GM12878 (cell line): ENCODE data around the gene GRK5. TPM values are rescaled to one million over a fixed set of nuclear protein-coding genes. Genes with fewer than 3 reads are reported as not detected.

Source experiments
- ATAC-seq: fragments of 200-7000 bp; cut with Tn5 transposase; 3 replicates; pipeline ENCODE4 v1.9.1; 2020; ENCODE audit warnings: mild to moderate bottlenecking, moderate library complexity
- BruUV-seq: library from RNA; stranded (reverse); fragments of 400-500 nt; replicated peaks from 2 replicates; lab custom pipeline; 2021; lab: Mats Ljungman, UMichigan
- CTCF ChIA-PET: fragments of 300-600 bp; sonication (Branson Sonifier 250); formaldehyde crosslinking; extraction: SDS; loops from one replicate; lab custom pipeline; 2021; ENCODE audit warnings: inconsistent platforms; lab: Yijun Ruan, JAX
- POLR2A ChIA-PET: fragments of 350-600 bp; formaldehyde crosslinking; extraction: SDS; loops from one replicate; lab custom pipeline; 2021; ENCODE audit warnings: inconsistent platforms; lab: Charles Lee
- RAD21 ChIA-PET: fragments of 300-600 bp; sonication (Branson Sonifier 250); formaldehyde crosslinking; loops from one replicate; lab custom pipeline; 2023; ENCODE audit warnings: antibody characterized with exemption; ENCODE audit not compliant: unreplicated experiment; lab: Charles Lee
- SMC1A ChIA-PET: fragments of 300-600 bp; sonication (Branson Sonifier 250); formaldehyde crosslinking; loops from one replicate; lab custom pipeline; 2023; ENCODE audit not compliant: unreplicated experiment, uncharacterized antibody; lab: Charles Lee
- DNase-seq: peaks from one replicate; pipeline ENCODE4 v3.0.0-alpha.2; 2011; ENCODE audit warnings: low read depth, low spot score
- FAIRE-seq: peaks from 3 replicates; lab custom pipeline; 2011; peaks lifted over from hg19 to GRCh38; lab: Jason Lieb, UNC
- H2AFZ ChIP-seq: 2 replicates; pipeline ENCODE4 v1.6.0; 2011; ENCODE audit warnings: low read depth, low read length, control low read depth; ENCODE audit not compliant: control insufficient read depth
- H3K27ac ChIP-seq: 2 replicates; pipeline ENCODE4 v1.5.1; 2011; ENCODE audit warnings: control low read depth; ENCODE audit not compliant: control insufficient read depth, insufficient read depth
- H3K27me3 ChIP-seq, 2 experiments: replicated peaks in 1 of 2; 2 replicates each; pipeline versions ENCODE4 v1.6.0 to v1.6.1; 2011; ENCODE audit warnings: low read length in 1 of 2; ENCODE audit not compliant: control insufficient read depth in 2 of 2, insufficient read depth in 2 of 2
- H3K36me3 ChIP-seq, 2 experiments: 2 replicates each; pipeline ENCODE4 v1.5.1; 2011; ENCODE audit warnings: low read length in 1 of 2; ENCODE audit not compliant: control insufficient read depth in 2 of 2, insufficient read depth in 2 of 2
- H3K4me1 ChIP-seq: 2 replicates; pipeline ENCODE4 v1.6.1; 2011; ENCODE audit warnings: mild to moderate bottlenecking, low read length, moderate library complexity, mixed read lengths; ENCODE audit not compliant: control insufficient read depth, insufficient read depth
- H3K4me2 ChIP-seq: 2 replicates; pipeline ENCODE4 v1.6.0; 2011; ENCODE audit warnings: control low read depth; ENCODE audit not compliant: control insufficient read depth, insufficient read depth
- H3K4me3 ChIP-seq: fragments of 200-600 bp; sonication (generic); 2 replicates; pipeline ENCODE4 v1.5.1; 2016
- H3K79me2 ChIP-seq: 2 replicates; pipeline ENCODE4 v1.6.0; 2011; ENCODE audit warnings: low read length; ENCODE audit not compliant: control insufficient read depth, insufficient read depth
- H3K9ac ChIP-seq: 2 replicates; pipeline ENCODE4 v1.8.0; 2011; ENCODE audit warnings: low read length, control low read depth, mixed read lengths; ENCODE audit not compliant: control insufficient read depth, insufficient read depth
- H3K9me3 ChIP-seq: replicated peaks from 3 replicates; pipeline ENCODE4 v1.5.1; 2011; ENCODE audit warnings: mild to moderate bottlenecking, low read length; ENCODE audit not compliant: control insufficient read depth, insufficient read depth
- H4K20me1 ChIP-seq: 2 replicates; pipeline ENCODE4 v1.6.0; 2011; ENCODE audit not compliant: control insufficient read depth, insufficient read depth
- BACH1 ChIP-seq: fragments of 450-650 bp; IDR thresholded peaks from 2 replicates; pipeline ENCODE4 v1.6.1; 2017; ENCODE audit warnings: mild to moderate bottlenecking, borderline replicate concordance
- MEF2B ChIP-seq: fragments of 450-650 bp; IDR thresholded peaks from 2 replicates; pipeline ENCODE4 v1.6.1; 2018; ENCODE audit warnings: mild to moderate bottlenecking, moderate library complexity; ENCODE audit not compliant: partially characterized antibody, poor library complexity, severe bottlenecking
- PAX8 ChIP-seq: fragments of 450-650 bp; IDR thresholded peaks from 2 replicates; pipeline ENCODE4 v1.6.1; 2017; ENCODE audit warnings: mild to moderate bottlenecking, moderate library complexity
- RCOR1 ChIP-seq: conservative IDR thresholded peaks from 2 replicates; pipeline ENCODE4 v1.6.1; 2012; ENCODE audit warnings: low read depth, low read length, improper control_type of control experiment
- SIN3A ChIP-seq: IDR thresholded peaks from 2 replicates; pipeline ENCODE4 v1.6.1; 2012; ENCODE audit warnings: low read depth, low read length, improper control_type of control experiment
- SMC3 ChIP-seq: IDR thresholded peaks from 2 replicates; pipeline ENCODE4 v1.6.1; 2011; ENCODE audit warnings: low read length, improper control_type of control experiment, borderline replicate concordance
- SP1 ChIP-seq: IDR thresholded peaks from one replicate; pipeline ENCODE4 v1.6.1; 2011; ENCODE audit warnings: low read depth, low read length
- SREBF1 ChIP-seq: IDR thresholded peaks from 2 replicates; pipeline ENCODE4 v1.6.1; 2012; ENCODE audit warnings: mild to moderate bottlenecking, low read length
- TAF1 ChIP-seq: IDR thresholded peaks from 2 replicates; pipeline ENCODE4 v1.6.1; 2011; ENCODE audit warnings: mild to moderate bottlenecking, low read depth, low read length, borderline replicate concordance
- ZNF274 ChIP-seq: IDR thresholded peaks from one replicate; pipeline ENCODE4 v1.8.0; 2011; ENCODE audit not compliant: insufficient read length, insufficient read depth
- WGBS: methylation state at CpG from one replicate; pipeline ENCODE4 v1.1.6; 2016; ENCODE audit warnings: low lambda C conversion rate; ENCODE audit not compliant: insufficient replicate concordance, insufficient coverage; ENCODE audit errors: missing lambda C conversion rate; 5-methylcytosine and 5-hydroxymethylcytosine counted together
- in situ Hi-C: fragments of 300-500 bp; cut with MboI; formaldehyde crosslinking; loops from 9 replicates; pipeline ENCODE4 v1.14.3; 2018; ENCODE audit warnings: mixed read lengths
- intact Hi-C: fragments of 100-400 bp; cut with micrococcal nuclease; formaldehyde crosslinking; loops from one replicate; pipeline ENCODE4 v1.14.2; 2022; ENCODE audit not compliant: unreplicated experiment
- polyA plus RNA-seq, 11 experiments: library from polyadenylated mRNA; depleted of rRNA in 4 of 11; unstranded in 6 of 11; stranded (reverse) in 5 of 11; fragments of >200 nt; fragmentation: Nextera tagmentation in 4 of 11; fragmentation: Illumina TruSeq in 1 of 11; extraction: Ambion mirVana in 4 of 11; extraction: Trizol in 1 of 11; gene quantifications; 1 replicate in 1 of 11; 2 replicates in 10 of 11; pipeline versions ENCODE4 v1.2.1 to v1.2.3, GENCODE V29; 2011 to 2016; ENCODE audit warnings: inconsistent platforms in 2 of 11, missing spikeins in 2 of 11, low read depth in 1 of 11
- total RNA-seq, 4 experiments: library from RNA; depleted of rRNA in 3 of 4; stranded (reverse); fragments of >200 nt in 3 of 4; fragmentation: Illumina TruSeq in 1 of 4; extraction: Trizol in 1 of 4; gene quantifications; 2 replicates each; pipeline versions ENCODE4 v1.2.1 to v1.2.3, GENCODE V29; 2013 to 2021
- TF ChIP-seq, protein P1 (sequence below): fragments of 450-650 bp; IDR thresholded peaks from 2 replicates; pipeline ENCODE4 v1.6.1; 2017; ENCODE audit warnings: mild to moderate bottlenecking, moderate library complexity

Gene GRK5
- total and polyA plus RNA-seq, 10 of the 15 experiments (the other 5 are each of a cell fraction or from before 2014, with no cell fraction given) = 0.11 to 22.1 (median 10.0) TPM

GRCh38 chr10:119468542-119469324 is 261.4 kb downstream of the GRK5 start:
- no peaks in the 10 kb centered on the region for H3K79me2 ChIP-seq
- H4K20me1 ChIP-seq = no peaks in the 10 kb centered on the region
- RAD21 ChIA-PET = no interaction called here
- peaks cover 4% of the 10 kb centered on the region; the same call in 1 of the 2 replicates for H3K4me1 ChIP-seq
- SMC1A ChIA-PET = no interaction called here
- FAIRE-seq = no peak
- H3K27ac ChIP-seq = no peak overlapping the region
- no peak overlapping the region for H3K4me3 ChIP-seq
- no peaks in the 10 kb centered on the region for H3K27me3 ChIP-seq
- H2AFZ ChIP-seq = no peak overlapping the region
- H3K9ac ChIP-seq = no peak overlapping the region
- WGBS = 46% methylated on average over 8 of the region's 13 CpGs
- BruUV-seq = no TSS peak
- TF ChIP-seq SIN3A (no peak), SREBF1 (no peak), TAF1 (no peak), SP1 (no peak), PAX8 (no peak), MEF2B (no peak), SMC3 (no peak), BACH1 (no peak), RCOR1 (no peak), ZNF274 (no peak)
- TF ChIP-seq, protein P1, sequence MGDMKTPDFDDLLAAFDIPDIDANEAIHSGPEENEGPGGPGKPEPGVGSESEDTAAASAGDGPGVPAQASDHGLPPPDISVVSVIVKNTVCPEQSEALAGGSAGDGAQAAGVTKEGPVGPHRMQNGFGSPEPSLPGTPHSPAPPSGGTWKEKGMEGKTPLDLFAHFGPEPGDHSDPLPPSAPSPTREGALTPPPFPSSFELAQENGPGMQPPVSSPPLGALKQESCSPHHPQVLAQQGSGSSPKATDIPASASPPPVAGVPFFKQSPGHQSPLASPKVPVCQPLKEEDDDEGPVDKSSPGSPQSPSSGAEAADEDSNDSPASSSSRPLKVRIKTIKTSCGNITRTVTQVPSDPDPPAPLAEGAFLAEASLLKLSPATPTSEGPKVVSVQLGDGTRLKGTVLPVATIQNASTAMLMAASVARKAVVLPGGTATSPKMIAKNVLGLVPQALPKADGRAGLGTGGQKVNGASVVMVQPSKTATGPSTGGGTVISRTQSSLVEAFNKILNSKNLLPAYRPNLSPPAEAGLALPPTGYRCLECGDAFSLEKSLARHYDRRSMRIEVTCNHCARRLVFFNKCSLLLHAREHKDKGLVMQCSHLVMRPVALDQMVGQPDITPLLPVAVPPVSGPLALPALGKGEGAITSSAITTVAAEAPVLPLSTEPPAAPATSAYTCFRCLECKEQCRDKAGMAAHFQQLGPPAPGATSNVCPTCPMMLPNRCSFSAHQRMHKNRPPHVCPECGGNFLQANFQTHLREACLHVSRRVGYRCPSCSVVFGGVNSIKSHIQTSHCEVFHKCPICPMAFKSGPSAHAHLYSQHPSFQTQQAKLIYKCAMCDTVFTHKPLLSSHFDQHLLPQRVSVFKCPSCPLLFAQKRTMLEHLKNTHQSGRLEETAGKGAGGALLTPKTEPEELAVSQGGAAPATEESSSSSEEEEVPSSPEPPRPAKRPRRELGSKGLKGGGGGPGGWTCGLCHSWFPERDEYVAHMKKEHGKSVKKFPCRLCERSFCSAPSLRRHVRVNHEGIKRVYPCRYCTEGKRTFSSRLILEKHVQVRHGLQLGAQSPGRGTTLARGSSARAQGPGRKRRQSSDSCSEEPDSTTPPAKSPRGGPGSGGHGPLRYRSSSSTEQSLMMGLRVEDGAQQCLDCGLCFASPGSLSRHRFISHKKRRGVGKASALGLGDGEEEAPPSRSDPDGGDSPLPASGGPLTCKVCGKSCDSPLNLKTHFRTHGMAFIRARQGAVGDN = no peak
- intact Hi-C loops = no loop called here
- H3K9me3 ChIP-seq = no peaks in the 10 kb centered on the region; the same call in 2 of the 3 replicates
- DNase-seq = no peak
- POLR2A ChIA-PET = no interaction called here
- ATAC-seq = no peak
- CTCF ChIA-PET = no interaction called here
- H3K4me2 ChIP-seq = no peak overlapping the region
- no peaks in the 10 kb centered on the region for H3K36me3 ChIP-seq
- in situ Hi-C loops = no loop called here
